Body of pancreas (tissue), 4 donors: ENCODE data around the gene GPRC5C. TPM values are rescaled to one million over a fixed set of nuclear protein-coding genes. Genes with fewer than 3 reads are reported as not detected.

Experiments
- ATAC-seq: fragments of 150-250 bp; one replicate; pipeline ENCODE4 v1.9.1; 2016
- DNase-seq, 4 donors: peaks; one replicate each; pipeline ENCODE4 v3.0.0-alpha.2; 2019
- H3K27ac ChIP-seq, 4 donors: fragments of 200-600 bp; sonication (generic); 1 replicate in 3 of 4; 2 replicates in 1 of 4; pipeline versions ENCODE4 v1.5.1 to v1.6.1; 2016 to 2019; ENCODE audit warnings: mild to moderate bottlenecking in 1 of 4, mixed read lengths in 1 of 4, moderate library complexity in 1 of 4
- H3K27me3 ChIP-seq, 2 donors: fragments of 200-600 bp; sonication (generic); one replicate each; pipeline ENCODE4 v1.6.0; 2016; ENCODE audit warnings: mild to moderate bottlenecking in 1 of 2
- H3K36me3 ChIP-seq, 2 donors: fragments of 200-600 bp; sonication (generic); replicated peaks in 1 of 2; 2 replicates each; pipeline ENCODE4 v1.5.1; 2016; ENCODE audit warnings: low read depth in 2 of 2; ENCODE audit not compliant: insufficient read depth in 1 of 2
- H3K4me1 ChIP-seq: fragments of 200-600 bp; sonication (generic); one replicate; pipeline ENCODE4 v1.6.0; 2016
- H3K4me3 ChIP-seq, 2 donors: fragments of 200-600 bp; sonication (generic); 1 replicate in 1 of 2; 2 replicates in 1 of 2; pipeline ENCODE4 v1.5.1; 2016 to 2019
- H3K9me3 ChIP-seq, 3 donors: fragments of 200-600 bp; sonication (generic); 1 replicate in 2 of 3; 2 replicates in 1 of 3; pipeline ENCODE4 v1.5.1; 2016
- CTCF ChIP-seq, 7 experiments: fragments of 450-650 bp in 4 of 7; fragments of 200-600 bp in 3 of 7; sonication (generic) in 3 of 7; IDR thresholded peaks; one replicate each; pipeline ENCODE4 v1.5.1; 2016 to 2019; ENCODE audit warnings: antibody characterized with exemption in 7 of 7
- POLR2A ChIP-seq, 3 donors: fragments of 450-650 bp; IDR thresholded peaks; one replicate each; pipeline ENCODE4 v1.6.1; 2016; ENCODE audit warnings: antibody characterized with exemption in 3 of 3, mild to moderate bottlenecking in 2 of 3
- WGBS, 2 donors: methylation state at CpG; one replicate each; pipeline ENCODE4 v1.1.5; 2017; 5-methylcytosine and 5-hydroxymethylcytosine counted together
- intact Hi-C: fragments of 100-400 bp; cut with DNase I; formaldehyde crosslinking; loops from one replicate; pipeline ENCODE4 v1.15.1; 2023
- total RNA-seq, 2 donors: library from RNA; depleted of rRNA; stranded (reverse); fragments of >200 nt; gene quantifications; one replicate each; pipeline ENCODE4 v1.1.0, GENCODE V29; 2016

GPRC5C gene
- total RNA-seq, 2 donors from 2014 or later = 68.0 to 71.2 TPM

- DNase-seq (no peak), ATAC-seq (no peak)
- Histone ChIP-seq H3K27me3 (no peaks in the 10 kb centered on the region), H3K36me3 (no peaks in the 10 kb centered on the region), H3K4me3 (no peak overlapping the region), H3K4me1 (peaks cover 9% of the 10 kb centered on the region), H3K27ac (no peak overlapping the region), H3K9me3 (no peaks in the 10 kb centered on the region)
- WGBS, 2 donors = 93 to 95% methylated on average over 4 of the region's 4 CpGs
- intact Hi-C loops = no loop called here
- TF ChIP-seq POLR2A (IDR thresholded peaks at IDR 0.05) (no peak), CTCF (IDR thresholded peaks at IDR 0.05) (no peak)
Observed at GRCh38 chr17:74396567-74396966, 35.3 kb upstream of the GPRC5C start.

GRCh38 chr17:74402048-74402447, 29.8 kb upstream of the GPRC5C start:
- ATAC-seq = no peak
- H3K4me3 ChIP-seq = no peak overlapping the region
- no peak for DNase-seq
- no peak overlapping the region for H3K27ac ChIP-seq
- no peaks in the 10 kb centered on the region for H3K9me3 ChIP-seq
- no peak for TF ChIP-seq CTCF (IDR thresholded peaks at IDR 0.05)
- no peak for TF ChIP-seq POLR2A (IDR thresholded peaks at IDR 0.05)
- H3K4me1 ChIP-seq = peaks cover under 1% of the 10 kb centered on the region
- intact Hi-C loops = no loop called here
- 89 to 100% methylated on average over 5 to 7 of the region's 7 CpGs for WGBS, 2 donors
- H3K27me3 ChIP-seq = no peaks in the 10 kb centered on the region
- H3K36me3 ChIP-seq = no peaks in the 10 kb centered on the region

- TF ChIP-seq POLR2A (IDR thresholded peaks at IDR 0.05) (no peak), CTCF (IDR thresholded peaks at IDR 0.05) (no peak)
- DNase-seq = no peak
- H3K27ac ChIP-seq = no peak overlapping the region
Observed at GRCh38 chr17:74403512-74404137, 28.3 kb upstream of the GPRC5C start.

GRCh38 chr17:74404218-74404617, 27.7 kb upstream of the GPRC5C start:
- DNase-seq = no peak
- no peak for ATAC-seq
- no peak overlapping the region for H3K27ac ChIP-seq

More at GRCh38 chr17:74403512-74404137, 28.3 kb upstream of the GPRC5C start:
- H3K27me3 ChIP-seq = no peaks in the 10 kb centered on the region
- no peaks in the 10 kb centered on the region for H3K36me3 ChIP-seq
- H3K4me1 ChIP-seq = peaks cover 8% of the 10 kb centered on the region
- 67 to 74% methylated on average over 5 to 12 of the region's 12 CpGs for WGBS, 2 donors
- no peak for ATAC-seq
- H3K9me3 ChIP-seq = no peaks in the 10 kb centered on the region
- no peak overlapping the region for H3K4me3 ChIP-seq
- intact Hi-C loops = no loop called here

More at GRCh38 chr17:74404218-74404617, 27.7 kb upstream of the GPRC5C start:
- intact Hi-C loops = no loop called here
- no peaks in the 10 kb centered on the region for H3K27me3 ChIP-seq
- H3K9me3 ChIP-seq = no peaks in the 10 kb centered on the region
- peaks cover 8% of the 10 kb centered on the region for H3K4me1 ChIP-seq
- no peaks in the 10 kb centered on the region for H3K36me3 ChIP-seq
- TF ChIP-seq CTCF (IDR thresholded peaks at IDR 0.05) (no peak), POLR2A (IDR thresholded peaks at IDR 0.05) (no peak)
- 78% methylated on average over 7 of the region's 7 CpGs; no CpG with 5 or more reads in 1 of the 2 donors for WGBS, 2 donors
- no peak overlapping the region for H3K4me3 ChIP-seq
